ENCODE data around the gene AMBN.

The AMBN gene

DNA sequence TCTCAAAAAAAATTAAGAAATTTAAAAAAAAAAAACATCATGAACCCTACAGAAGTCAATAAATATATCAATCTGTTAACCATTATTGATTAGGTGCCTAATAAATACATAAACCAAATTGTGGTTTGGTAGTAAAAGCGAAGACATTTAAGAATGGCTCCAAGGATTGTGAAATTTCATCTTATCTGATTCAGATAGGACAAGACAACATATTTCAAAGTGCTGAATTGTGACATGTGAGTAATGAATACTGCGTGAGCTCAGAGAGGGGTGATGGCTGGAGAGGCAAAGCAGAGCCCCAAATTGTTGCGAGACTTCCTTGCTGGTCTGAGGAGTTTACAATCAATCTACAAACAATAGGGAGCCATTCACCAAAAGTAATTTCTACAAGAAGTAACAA lies 8.2 kb downstream of the AMBN start:
- Mint-ChIP-seq H3K4me3 (no peak overlapping the region), H3K9me3 (no peaks in the 10 kb centered on the region)

DNA sequence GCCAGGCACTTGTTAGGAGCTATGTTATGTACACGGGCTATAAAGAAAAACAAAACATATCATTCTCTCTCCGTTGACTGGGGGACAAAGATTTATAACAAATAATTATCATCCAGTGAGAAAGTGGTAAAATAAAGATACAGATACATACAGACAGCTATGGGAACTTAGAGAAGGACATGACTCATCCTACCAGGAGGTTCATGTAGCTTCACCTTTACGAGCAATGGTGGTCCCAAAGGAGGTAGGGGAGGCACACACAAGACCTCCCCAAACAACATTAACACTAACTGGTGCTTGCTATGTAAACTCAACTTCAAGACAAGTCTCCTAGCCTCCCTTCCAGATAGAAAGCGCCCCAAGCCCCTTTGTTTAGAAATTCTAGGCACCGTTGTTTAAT lies 8.9 kb downstream of the AMBN start:
- no peak overlapping the region for H3K27ac Mint-ChIP-seq
- no peaks in the 10 kb centered on the region for H3K27me3 Mint-ChIP-seq
- ATAC-seq (no peak), DNase-seq (no peak)
- H3K4me1 Mint-ChIP-seq: no peaks in the 10 kb centered on the region
- H3K9me3 Mint-ChIP-seq: no peaks in the 10 kb centered on the region
- H3K4me3 Mint-ChIP-seq: no peak overlapping the region

More for the DNA sequence above, 8.2 kb downstream of the AMBN start:
- DNase-seq (no peak), ATAC-seq (no peak)
- Mint-ChIP-seq H3K27me3 (no peaks in the 10 kb centered on the region), H3K27ac (no peak overlapping the region), H3K4me1 (no peaks in the 10 kb centered on the region)

DNA sequence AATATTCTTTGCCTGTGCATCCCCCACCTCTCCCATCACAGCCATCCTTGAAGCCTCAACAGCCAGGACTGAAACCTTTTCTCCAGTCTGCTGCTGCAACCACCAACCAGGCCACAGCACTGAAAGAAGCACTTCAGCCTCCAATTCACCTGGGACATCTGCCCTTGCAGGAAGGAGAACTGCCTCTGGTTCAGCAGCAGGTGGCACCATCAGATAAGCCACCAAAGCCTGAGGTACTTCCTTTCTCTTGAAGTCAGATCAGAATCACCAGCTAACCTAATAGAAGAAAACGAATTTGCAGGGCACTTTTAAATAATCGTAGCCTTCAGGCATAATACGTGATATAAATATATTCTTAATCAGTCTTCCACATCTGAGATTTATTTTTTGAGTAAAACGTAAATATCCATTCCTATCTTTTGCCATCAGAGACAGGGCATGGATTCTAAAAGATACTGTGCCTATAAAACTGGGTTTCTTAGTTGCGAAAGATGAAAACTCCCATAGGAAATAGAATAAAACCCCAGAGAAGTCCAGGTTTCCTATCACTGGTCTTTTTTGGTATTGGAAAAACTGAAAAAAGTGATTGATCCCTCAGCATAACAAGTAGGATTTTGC lies 9.5 kb downstream of the AMBN start:
- Mint-ChIP-seq H3K4me3 (no peak overlapping the region), H3K27ac (no peak overlapping the region), H3K4me1 (no peaks in the 10 kb centered on the region), H3K9me3 (no peaks in the 10 kb centered on the region), H3K27me3 (no peaks in the 10 kb centered on the region)
- peak; percentile 93 for ATAC-seq
- DNase-seq: peak; percentile 57 to 64

DNA sequence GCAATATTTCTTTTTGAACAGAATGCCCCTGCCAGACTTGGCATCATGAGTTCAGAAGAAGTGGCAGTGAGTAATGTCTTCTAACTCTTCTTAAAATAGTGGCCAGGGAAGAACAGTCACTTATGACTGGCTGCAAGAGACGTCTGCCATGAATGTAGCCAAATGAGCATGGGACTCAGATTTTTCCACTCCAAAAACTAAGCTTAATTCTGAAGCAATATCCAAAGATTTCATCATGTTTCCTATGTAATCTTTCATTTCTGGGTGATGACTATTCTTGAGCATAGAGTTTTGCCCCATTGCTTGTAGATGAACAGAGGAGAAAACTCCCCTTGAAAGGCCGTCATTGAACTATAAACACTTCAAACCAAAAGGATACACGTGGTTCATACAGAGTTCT lies 11.8 kb downstream of the AMBN start:
- H3K4me3 Mint-ChIP-seq: no peak overlapping the region
- DNase-seq (no peak), ATAC-seq (no peak)
- no peak overlapping the region for H3K27ac Mint-ChIP-seq
- H3K27me3 Mint-ChIP-seq: no peaks in the 10 kb centered on the region
- no peaks in the 10 kb centered on the region for H3K9me3 Mint-ChIP-seq
- H3K4me1 Mint-ChIP-seq: no peaks in the 10 kb centered on the region

- peaks cover under 1% of the 10 kb centered on the region for H3K27me3 Mint-ChIP-seq
These were observed 14.4 kb downstream of the AMBN start for GRCh38 chr4:70606459-70606858.

GRCh38 chr4:70607334-70607853 lies 15.3 kb downstream of the AMBN start:
- no peak overlapping the region for H3K4me3 Mint-ChIP-seq
- no peaks in the 10 kb centered on the region for H3K9me3 Mint-ChIP-seq
- H3K27ac Mint-ChIP-seq: no peak overlapping the region
- no peaks in the 10 kb centered on the region for H3K4me1 Mint-ChIP-seq
- no peak for DNase-seq
- peaks cover 6% of the 10 kb centered on the region for H3K27me3 Mint-ChIP-seq
- no peak for ATAC-seq

More at GRCh38 chr4:70606459-70606858, 14.4 kb downstream of the AMBN start:
- ATAC-seq (no peak), DNase-seq (no peak)
- no peaks in the 10 kb centered on the region for H3K9me3 Mint-ChIP-seq
- H3K27ac Mint-ChIP-seq: no peak overlapping the region
- H3K4me3 Mint-ChIP-seq: no peak overlapping the region
- no peaks in the 10 kb centered on the region for H3K4me1 Mint-ChIP-seq

DNA sequence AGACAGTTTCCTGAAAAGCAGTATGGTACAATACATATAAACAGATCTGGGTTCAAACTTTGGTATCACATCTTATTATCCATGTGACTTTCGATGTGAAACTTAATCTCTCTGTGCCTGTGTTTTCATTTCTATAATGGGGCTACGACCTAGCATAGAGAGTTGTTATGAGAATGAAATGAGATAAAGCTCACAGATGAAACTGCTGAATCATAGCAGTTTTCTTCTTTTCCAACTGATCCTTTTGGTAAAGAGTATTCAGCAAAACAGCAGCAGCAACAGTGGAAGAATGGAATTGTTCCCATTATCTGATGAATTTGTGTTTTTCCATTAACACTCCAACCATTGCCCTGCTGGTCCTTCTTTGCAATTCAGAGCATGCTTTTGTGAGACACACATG lies 16.3 kb downstream of the AMBN start:
- H3K4me1 Mint-ChIP-seq: peaks cover 1% of the 10 kb centered on the region
- H3K9me3 Mint-ChIP-seq: no peaks in the 10 kb centered on the region
- ATAC-seq (no peak), DNase-seq (no peak)
- no peak overlapping the region for H3K27ac Mint-ChIP-seq
- no peak overlapping the region for H3K4me3 Mint-ChIP-seq
- H3K27me3 Mint-ChIP-seq: peaks cover 8% of the 10 kb centered on the region

GRCh38 chr4:70613306-70614183 lies 21.5 kb downstream of the AMBN start:
- Mint-ChIP-seq H3K9me3 (no peaks in the 10 kb centered on the region), H3K27me3 (peaks cover 18% of the 10 kb centered on the region), H3K4me3 (no peak overlapping the region), H3K27ac (no peak overlapping the region), H3K4me1 (peaks cover 10% of the 10 kb centered on the region)
- ATAC-seq (no peak), DNase-seq (no peak)

- no peak overlapping the region for H3K27ac Mint-ChIP-seq
- peaks cover 18% of the 10 kb centered on the region for H3K27me3 Mint-ChIP-seq
- no peak for ATAC-seq
- peaks cover 10% of the 10 kb centered on the region for H3K4me1 Mint-ChIP-seq
- H3K4me3 Mint-ChIP-seq: no peak overlapping the region
- no peaks in the 10 kb centered on the region for H3K9me3 Mint-ChIP-seq
- DNase-seq: no peak
These were observed 22.1 kb downstream of the AMBN start for GRCh38 chr4:70614184-70614555.

DNA sequence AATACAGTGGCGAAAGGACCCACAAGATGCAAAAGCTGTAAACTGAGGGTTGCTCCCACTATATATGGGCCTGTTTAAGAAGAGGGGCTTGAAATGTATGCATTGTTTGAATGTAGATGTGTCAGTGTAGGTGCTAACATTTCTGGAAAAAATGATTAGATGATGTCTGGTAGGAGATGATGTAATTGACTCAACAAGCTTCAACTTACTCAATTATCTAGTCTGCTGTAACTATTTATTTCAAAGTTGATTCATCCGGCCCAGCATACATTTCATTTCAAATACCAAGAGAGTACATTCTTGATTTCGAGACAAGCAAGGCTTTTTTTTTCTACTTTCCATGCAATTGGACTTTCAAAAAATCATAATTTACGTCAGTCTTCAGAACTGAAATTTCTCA lies 27.2 kb downstream of the AMBN start:
- Mint-ChIP-seq H3K27me3 (peaks cover under 1% of the 10 kb centered on the region), H3K4me1 (peaks cover 4% of the 10 kb centered on the region), H3K27ac (no peak overlapping the region), H3K4me3 (no peak overlapping the region), H3K9me3 (no peaks in the 10 kb centered on the region)
- peak; percentile 76 for ATAC-seq
- DNase-seq: no peak

DNA sequence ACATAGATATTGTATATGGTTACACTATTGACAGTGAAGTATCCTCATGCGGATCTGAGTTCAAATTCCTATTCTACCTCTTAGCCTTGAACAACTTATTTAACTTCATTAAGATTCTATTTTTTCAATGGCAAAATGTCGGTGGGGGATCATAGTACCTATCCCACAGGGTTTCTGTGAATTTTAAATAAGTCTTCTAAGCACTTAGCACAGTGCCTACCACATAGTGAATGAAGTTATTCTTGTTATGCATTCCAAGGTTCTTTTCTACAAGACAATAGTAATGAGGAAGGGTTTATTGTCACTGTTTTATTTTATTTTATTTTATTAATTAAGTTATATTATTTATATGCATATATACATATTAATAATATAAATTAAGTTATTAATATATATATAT lies 27.7 kb downstream of the AMBN start:
- H3K27ac Mint-ChIP-seq: no peak overlapping the region
- no peak for ATAC-seq
- DNase-seq: no peak
- peaks cover 4% of the 10 kb centered on the region for H3K4me1 Mint-ChIP-seq
- H3K27me3 Mint-ChIP-seq: no peaks in the 10 kb centered on the region
- no peaks in the 10 kb centered on the region for H3K9me3 Mint-ChIP-seq
- H3K4me3 Mint-ChIP-seq: no peak overlapping the region

- H3K4me1 Mint-ChIP-seq: peaks cover 4% of the 10 kb centered on the region
- no peaks in the 10 kb centered on the region for H3K27me3 Mint-ChIP-seq
- no peak overlapping the region for H3K27ac Mint-ChIP-seq
- H3K9me3 Mint-ChIP-seq: no peaks in the 10 kb centered on the region
- no peak overlapping the region for H3K4me3 Mint-ChIP-seq
- ATAC-seq (peak; percentile 71), DNase-seq (no peak)
These were observed 31.3 kb downstream of the AMBN start for GRCh38 chr4:70623323-70623722.

- DNase-seq (no peak), ATAC-seq (peak; percentile 86)
- no peak overlapping the region for H3K4me3 Mint-ChIP-seq
- peaks cover 10% of the 10 kb centered on the region for H3K4me1 Mint-ChIP-seq
- H3K9me3 Mint-ChIP-seq: no peaks in the 10 kb centered on the region
- H3K27me3 Mint-ChIP-seq: no peaks in the 10 kb centered on the region
- no peak overlapping the region for H3K27ac Mint-ChIP-seq
These were observed 32.3 kb downstream of the AMBN start for GRCh38 chr4:70624226-70624793.

DNA sequence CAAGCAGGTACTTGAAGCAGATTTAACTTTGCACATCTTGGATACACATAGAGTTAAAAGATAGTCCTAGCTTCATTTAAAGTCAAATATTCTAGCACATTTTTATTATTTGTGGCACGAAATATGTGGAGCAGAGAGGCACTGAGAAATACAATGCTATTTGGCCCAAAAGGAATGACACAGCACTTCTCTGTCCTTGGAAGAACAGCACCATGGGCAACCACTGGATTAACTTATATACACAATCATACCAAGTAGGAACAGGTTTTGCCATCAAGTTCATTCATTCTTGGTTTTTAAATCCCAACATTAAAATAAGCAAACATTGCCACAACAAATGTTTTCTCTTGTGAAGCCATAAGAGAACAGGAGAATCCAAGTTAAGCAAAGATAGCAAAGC lies 35.6 kb downstream of the AMBN start:
- Mint-ChIP-seq H3K4me1 (peaks cover 12% of the 10 kb centered on the region), H3K9me3 (no peaks in the 10 kb centered on the region), H3K27ac (no peak overlapping the region), H3K27me3 (no peaks in the 10 kb centered on the region), H3K4me3 (no peak overlapping the region)
- no peak for ATAC-seq
- no peak for DNase-seq

- no peak within 1 kb of the TSS for H3K4me3 Mint-ChIP-seq
- DNase-seq (no peak), ATAC-seq (no peak)
- peaks cover 8% of the 10 kb centered on the region for H3K4me1 Mint-ChIP-seq
- H3K27ac Mint-ChIP-seq: no peak within 1 kb of the TSS
- H3K9me3 Mint-ChIP-seq: no peaks in the 10 kb centered on the region
- H3K27me3 Mint-ChIP-seq: no peaks in the 10 kb centered on the region
These were observed 36.4 kb downstream of the AMBN start, which contains the start of gene ENAM for GRCh38 chr4:70628444-70628843. Gene ENAM, plus strand, starts transcription at chr4:70628744. Its CDS starts 757 bp downstream, at chr4:70629501.
